HG02943 (cell line): ENCODE data around the gene THTPA.
"Not testable (repeated sequence)": the region's sequence is repeated elsewhere in the genome, so short reads cannot be mapped to it uniquely, and the experiment has no call there.

Experiments used
- ATAC-seq: cut with Tn5 transposase; IDR thresholded peaks from one replicate; pipeline ENCODE4 v1.9.1; 2021; ENCODE audit warnings: mild to moderate bottlenecking, low read depth, moderate library complexity; ENCODE audit not compliant: unreplicated experiment

The THTPA gene

GRCh38 chr14:23608454-23608853 lies 52.4 kb downstream of the THTPA start:
- ATAC-seq = no peak

DNA sequence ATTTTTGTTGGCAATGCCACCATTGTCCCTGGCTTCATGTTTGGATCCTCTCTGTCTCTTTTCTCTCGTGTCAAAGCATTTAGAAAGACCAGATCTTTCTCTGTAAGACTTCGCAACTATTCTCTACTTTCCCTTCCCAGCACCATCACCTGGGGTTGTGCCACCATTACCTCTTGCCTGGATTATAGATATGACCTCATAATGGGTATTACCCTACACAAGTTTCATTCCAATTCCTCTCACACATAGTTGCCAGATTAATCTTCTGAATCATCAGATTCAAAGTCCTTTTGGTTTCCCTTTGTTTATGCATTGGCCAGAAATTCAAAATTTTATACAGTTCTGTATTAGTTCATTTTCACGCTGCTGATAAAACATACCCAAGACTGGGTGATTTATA lies 52.9 kb downstream of the THTPA start:
- ATAC-seq = no peak

- not testable (repeated sequence) for ATAC-seq
These were observed 53.5 kb downstream of the THTPA start for GRCh38 chr14:23609411-23610089.
